Ramos (cell line): ENCODE results near the gene SWAP70.

Source experiments
- in situ Hi-C: fragments of 300-500 bp; cut with MboI; formaldehyde crosslinking; loops from one replicate; pipeline ENCODE4 v1.14.3; 2022; ENCODE audit warnings: low sequenced_read_pairs; ENCODE audit not compliant: unreplicated experiment

The SWAP70 gene

DNA sequence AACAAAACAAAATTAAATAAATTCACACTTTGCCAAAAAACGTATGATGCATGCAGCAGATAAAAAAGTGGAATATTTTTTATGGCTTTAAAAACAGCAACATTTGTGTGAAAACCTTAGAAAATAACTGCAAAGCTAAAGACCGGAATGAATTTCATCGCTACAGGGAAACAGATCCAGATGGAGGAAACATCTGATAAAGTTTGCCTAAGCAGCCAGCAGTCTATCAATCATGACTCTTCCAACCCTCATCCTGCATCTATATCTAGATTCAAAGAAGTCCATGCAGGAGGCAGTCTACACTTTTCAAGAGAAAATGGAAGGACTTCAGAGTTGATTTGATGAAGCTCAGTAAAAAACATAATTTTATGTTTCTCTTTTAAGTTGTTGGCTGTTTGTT, 126.8 kb downstream of the SWAP70 start:
- in situ Hi-C loops = no loop called here

GRCh38 chr11:9796266-9796665, 132.4 kb downstream of the SWAP70 start:
- in situ Hi-C loops = no loop called here

GRCh38 chr11:9796854-9797253, 133.0 kb downstream of the SWAP70 start:
- in situ Hi-C loops = no loop called here

- in situ Hi-C loops = no loop called here
Observed at GRCh38 chr11:9797300-9797699, 133.4 kb downstream of the SWAP70 start.

DNA sequence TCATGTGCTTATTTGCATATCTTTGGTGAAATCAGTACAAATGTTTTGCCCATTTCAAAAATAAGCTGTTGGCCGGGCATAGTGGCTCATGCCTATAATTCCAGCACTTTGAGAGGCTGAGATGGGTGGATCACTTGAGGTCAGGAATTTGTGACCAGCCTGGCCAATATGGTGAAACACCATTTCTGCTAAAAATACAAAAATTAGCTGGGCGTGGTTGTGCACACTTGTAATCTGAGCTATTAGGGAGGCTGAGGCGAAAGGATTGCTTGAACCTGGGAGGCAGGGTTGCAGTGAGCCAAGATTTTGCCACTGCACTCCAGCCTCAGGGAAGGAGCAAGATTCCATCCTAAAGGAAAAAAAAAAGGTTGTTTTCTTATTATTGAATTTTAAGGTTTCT, 136.0 kb downstream of the SWAP70 start:
- in situ Hi-C loops = no loop called here

DNA sequence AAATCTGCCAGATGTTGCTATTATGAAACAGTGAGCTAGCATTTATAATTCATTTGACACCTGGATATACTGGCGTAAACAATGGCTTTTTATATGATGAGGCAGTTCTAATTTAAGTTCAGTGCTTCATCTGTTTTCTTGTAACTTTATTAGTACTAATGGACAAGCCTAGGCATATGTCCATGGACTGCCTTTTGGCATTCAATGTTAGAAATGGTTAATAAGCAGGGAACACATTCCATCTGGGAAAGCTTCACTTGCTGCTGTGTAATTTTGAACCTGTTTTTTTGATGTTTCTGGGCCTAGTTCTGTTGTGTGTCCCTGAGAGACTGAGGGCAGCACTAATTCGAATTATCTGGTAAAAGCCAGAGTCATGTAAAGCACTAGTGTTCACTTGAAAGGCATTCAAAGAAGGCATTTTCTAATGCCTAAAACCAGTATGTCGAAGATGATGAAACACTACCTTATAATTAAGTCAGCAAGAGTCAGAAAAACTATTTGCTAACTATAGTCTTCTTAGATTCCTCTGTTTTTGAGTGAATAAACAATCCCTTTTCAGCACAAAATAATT, 138.5 kb downstream of the SWAP70 start:
- in situ Hi-C loops = no loop called here
